C4-2B (cell line): Measurements from ENCODE around the gene PARS2.

ENCODE experiments used
- H3K27ac ChIP-seq: fragments of 450-650 bp; 2 replicates; pipeline ENCODE4 v1.5.1; 2017
- ZFX ChIP-seq: fragments of 450-650 bp; IDR thresholded peaks from 2 replicates; pipeline ENCODE4 v1.6.1; 2017
- TF ChIP-seq, protein P1 (sequence below): fragments of 450-650 bp; conservative IDR thresholded peaks from 2 replicates; pipeline ENCODE4 v1.5.1; 2017; ENCODE audit warnings: mild to moderate bottlenecking

PARS2 gene

DNA sequence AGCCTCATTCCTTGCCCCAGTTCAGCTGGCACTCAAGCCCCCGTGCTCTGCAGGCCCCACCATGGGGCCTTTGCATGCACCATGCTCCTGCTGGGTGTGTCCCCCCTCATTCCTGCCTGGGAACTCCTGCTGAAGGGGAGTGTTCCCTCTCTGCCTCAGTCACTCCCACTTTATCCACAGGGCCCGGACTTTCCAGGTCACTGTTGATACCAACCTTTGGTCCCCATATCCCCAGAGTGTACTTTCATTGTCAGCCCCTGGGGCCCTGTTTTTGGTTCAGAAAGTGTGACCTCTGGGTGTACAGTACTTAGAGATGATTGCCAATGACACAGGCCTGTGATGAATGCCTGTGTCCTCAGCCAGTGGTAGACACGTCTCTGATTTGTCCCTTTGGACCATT lies 33.9 kb upstream of the PARS2 start:
- TF ChIP-seq, protein P1, sequence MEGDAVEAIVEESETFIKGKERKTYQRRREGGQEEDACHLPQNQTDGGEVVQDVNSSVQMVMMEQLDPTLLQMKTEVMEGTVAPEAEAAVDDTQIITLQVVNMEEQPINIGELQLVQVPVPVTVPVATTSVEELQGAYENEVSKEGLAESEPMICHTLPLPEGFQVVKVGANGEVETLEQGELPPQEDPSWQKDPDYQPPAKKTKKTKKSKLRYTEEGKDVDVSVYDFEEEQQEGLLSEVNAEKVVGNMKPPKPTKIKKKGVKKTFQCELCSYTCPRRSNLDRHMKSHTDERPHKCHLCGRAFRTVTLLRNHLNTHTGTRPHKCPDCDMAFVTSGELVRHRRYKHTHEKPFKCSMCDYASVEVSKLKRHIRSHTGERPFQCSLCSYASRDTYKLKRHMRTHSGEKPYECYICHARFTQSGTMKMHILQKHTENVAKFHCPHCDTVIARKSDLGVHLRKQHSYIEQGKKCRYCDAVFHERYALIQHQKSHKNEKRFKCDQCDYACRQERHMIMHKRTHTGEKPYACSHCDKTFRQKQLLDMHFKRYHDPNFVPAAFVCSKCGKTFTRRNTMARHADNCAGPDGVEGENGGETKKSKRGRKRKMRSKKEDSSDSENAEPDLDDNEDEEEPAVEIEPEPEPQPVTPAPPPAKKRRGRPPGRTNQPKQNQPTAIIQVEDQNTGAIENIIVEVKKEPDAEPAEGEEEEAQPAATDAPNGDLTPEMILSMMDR, result no peak
- TF ChIP-seq ZFX, result no peak

DNA sequence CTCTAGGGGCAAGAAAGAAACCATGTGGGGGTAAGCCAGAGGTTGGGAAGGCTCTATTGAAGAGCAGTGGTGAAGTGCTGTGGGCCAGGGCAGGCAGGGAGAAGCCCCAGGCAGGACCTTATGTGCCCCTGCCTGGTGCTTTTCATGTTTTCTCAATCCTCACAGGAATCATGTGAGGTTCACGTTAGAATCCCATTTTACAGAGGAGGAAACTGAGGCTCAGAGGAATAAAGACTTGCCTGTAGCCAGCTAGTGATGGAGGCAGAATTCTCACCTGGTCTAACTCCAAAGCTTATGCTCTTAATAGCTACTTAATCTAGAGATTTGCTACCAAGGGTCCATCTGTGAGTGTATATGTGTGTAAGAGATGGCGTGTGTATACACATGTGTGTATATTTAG lies 32.6 kb upstream of the PARS2 start:
- H3K27ac ChIP-seq, result no peak overlapping the region
- TF ChIP-seq, protein P1, result no peak
- no peak for TF ChIP-seq ZFX

More for the DNA sequence above, 33.9 kb upstream of the PARS2 start:
- no peak overlapping the region for H3K27ac ChIP-seq

DNA sequence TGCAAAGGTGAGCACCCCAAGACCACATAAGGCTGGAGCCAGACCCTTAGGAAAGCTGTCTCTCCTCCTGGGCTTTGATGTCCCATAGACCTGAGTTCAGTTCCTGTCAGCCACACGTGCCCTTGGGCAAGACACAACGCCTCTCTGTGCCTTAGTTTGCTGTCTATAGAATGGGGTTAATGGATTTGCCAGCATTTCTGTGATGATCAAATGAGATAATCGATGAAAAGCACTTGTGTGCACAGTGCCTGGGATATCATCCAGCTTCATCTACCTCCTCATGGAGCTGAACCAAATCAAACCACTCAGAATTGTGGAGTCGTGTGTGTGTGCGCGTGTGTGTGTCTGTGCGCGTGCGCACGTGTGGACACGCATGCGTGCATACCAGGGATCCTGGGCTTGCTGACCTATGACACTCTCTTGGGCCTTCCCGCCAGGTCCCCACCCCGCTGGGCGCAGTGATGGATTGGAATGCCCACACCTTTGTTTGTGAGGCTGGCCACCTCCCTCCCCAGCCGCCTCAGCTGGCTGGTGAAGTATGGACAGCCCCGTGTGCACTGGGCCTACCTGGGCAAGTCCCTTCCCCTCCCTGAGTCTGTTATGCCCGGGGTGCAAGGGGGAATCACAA lies 31.6 kb upstream of the PARS2 start:
- peak overlapping the region; percentile 43 for H3K27ac ChIP-seq
- TF ChIP-seq ZFX, result no peak
- TF ChIP-seq, protein P1, result no peak

DNA sequence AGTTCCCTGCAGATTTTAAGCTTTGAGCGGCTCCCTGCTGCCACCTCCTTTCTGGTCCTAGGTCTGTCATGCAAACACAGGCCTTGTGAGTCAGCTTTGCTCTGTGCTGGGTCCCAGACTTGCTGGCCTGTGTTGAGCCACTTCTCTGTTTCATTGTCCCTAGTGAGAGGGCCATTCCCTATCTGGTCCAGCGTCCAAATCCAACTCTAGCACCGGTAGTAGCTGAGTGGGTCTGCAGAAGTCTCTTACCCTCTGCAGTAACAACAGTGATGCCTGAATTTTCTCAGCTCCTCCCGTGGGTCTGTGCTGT lies 31.0 kb upstream of the PARS2 start:
- TF ChIP-seq, protein P1, result no peak; the same call in 1 of the 2 replicates
- TF ChIP-seq ZFX, result no peak
- H3K27ac ChIP-seq, result peak overlapping the region; percentile 43

DNA sequence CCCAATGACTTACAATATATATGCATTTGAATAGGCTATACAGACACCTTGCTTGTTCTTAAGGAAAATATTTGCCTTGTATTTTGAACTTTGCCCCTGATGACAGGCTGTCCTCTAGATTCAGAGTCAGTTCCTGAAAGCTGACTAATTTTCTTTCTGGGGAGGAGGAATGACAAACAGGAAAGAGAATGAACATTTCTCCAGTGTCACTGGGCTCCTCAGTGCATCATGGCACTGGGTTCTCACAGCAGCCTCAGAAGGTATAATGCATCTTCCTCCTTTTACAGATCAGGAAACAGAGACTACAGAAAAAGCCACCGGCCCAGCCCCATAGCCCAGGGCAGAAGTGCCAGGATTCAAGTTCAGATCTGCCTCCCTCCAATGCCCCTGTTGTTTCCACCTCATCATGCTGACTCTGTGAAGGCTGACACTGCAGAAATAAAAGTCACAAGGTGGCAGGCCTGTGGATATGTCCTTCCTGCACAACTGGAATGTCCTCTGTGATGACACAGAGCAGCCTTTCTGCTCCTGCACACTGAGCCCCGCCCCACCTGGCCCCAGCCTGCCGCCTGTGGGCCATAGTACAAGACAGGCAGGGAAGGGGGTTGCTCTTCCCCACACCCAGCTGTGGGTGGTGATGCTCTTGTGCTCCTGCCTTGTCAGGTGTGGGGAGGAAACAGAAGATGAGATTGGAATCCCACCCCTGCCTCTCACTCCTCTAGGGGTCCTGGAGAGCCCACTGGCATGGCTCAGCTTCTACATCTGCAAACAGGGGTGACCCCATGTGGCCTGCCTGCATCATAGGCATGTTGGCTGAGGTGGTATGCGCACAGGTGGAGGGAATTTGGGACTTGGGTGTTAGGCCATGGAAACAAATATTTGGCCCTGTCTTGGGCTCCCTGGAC lies 30.4 kb upstream of the PARS2 start:
- H3K27ac ChIP-seq, result peak overlapping the region; percentile 43
- no peak for TF ChIP-seq ZFX
- TF ChIP-seq, protein P1, result peak; percentile 35

DNA sequence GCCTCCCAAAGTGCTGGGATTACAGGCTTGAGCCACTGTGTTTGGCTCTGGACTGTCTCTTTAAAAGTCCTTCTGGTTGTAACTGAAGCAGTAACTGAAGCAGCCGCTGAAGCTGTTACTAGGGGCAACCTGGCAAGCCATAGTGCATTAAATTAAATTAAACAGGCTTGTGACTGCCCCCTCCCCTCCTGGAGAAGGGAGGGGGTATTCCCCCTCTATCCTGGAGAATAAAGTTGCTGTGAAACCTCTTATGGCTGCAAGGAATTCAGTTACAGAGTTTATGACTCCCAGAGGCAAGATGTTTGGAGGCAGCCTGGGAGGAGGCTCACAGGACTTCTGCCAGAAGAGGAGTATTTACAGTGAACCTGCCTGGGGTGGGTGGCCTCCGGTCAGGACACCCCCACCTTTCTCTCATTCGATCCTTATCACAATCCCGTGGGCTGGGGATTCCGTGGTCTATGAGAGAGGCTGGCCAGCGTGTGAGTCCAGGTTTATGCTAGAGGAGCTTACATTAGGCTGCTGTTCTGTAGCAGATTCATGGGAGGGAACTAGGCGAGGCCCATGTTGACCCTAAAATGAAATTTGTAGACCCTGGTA lies 28.5 kb upstream of the PARS2 start:
- TF ChIP-seq ZFX, result no peak
- TF ChIP-seq, protein P1, result no peak
- no peak overlapping the region for H3K27ac ChIP-seq
